MM.1S (cell line): ENCODE data around the gene FOXD1.

ENCODE experiments used
- DNase-seq: peaks from one replicate; pipeline ENCODE4 v3.0.0-alpha.2; 2015
- H2AFZ ChIP-seq: fragments of 300-600 bp; sonication (generic); 2 replicates; pipeline ENCODE4 v1.6.0; 2016; ENCODE audit warnings: antibody characterized with exemption, low read length
- H3F3A ChIP-seq: fragments of 300-600 bp; sonication (generic); 2 replicates; pipeline ENCODE4 v1.6.1; 2016; ENCODE audit warnings: mild to moderate bottlenecking, antibody characterized with exemption, low read length, moderate library complexity, mixed read lengths; ENCODE audit not compliant: insufficient read depth
- H3K27ac ChIP-seq: fragments of 300-600 bp; sonication (generic); 2 replicates; pipeline ENCODE4 v1.5.1; 2016; ENCODE audit warnings: mild to moderate bottlenecking, low read length
- H3K27me3 ChIP-seq: fragments of 300-600 bp; sonication (generic); replicated peaks from 2 replicates; pipeline ENCODE4 v1.6.0; 2016; ENCODE audit warnings: low read length; ENCODE audit not compliant: insufficient read depth
- H3K36me3 ChIP-seq: fragments of 300-600 bp; sonication (generic); replicated peaks from 2 replicates; pipeline ENCODE4 v1.6.1; 2016; ENCODE audit warnings: mild to moderate bottlenecking, low read length, mixed read lengths; ENCODE audit not compliant: insufficient read depth
- H3K4me1 ChIP-seq: fragments of 300-600 bp; sonication (generic); 2 replicates; pipeline ENCODE4 v1.6.1; 2016; ENCODE audit warnings: low read length, mixed read lengths
- H3K4me2 ChIP-seq: fragments of 300-600 bp; sonication (generic); 2 replicates; pipeline ENCODE4 v1.6.0; 2016; ENCODE audit warnings: low read depth, low read length
- H3K4me3 ChIP-seq: fragments of 300-600 bp; sonication (generic); 2 replicates; pipeline ENCODE4 v1.5.1; 2016; ENCODE audit warnings: low read length, mixed read lengths
- H3K79me2 ChIP-seq: fragments of 300-600 bp; sonication (generic); 2 replicates; pipeline ENCODE4 v1.6.1; 2016; ENCODE audit warnings: mixed run types, low read length, mixed read lengths
- H3K9ac ChIP-seq: fragments of 300-600 bp; sonication (generic); 2 replicates; pipeline ENCODE4 v1.6.1; 2016; ENCODE audit warnings: low read length, mixed read lengths
- H3K9me2 ChIP-seq: fragments of 300-600 bp; sonication (generic); replicated peaks from 2 replicates; pipeline ENCODE4 v1.6.1; 2016; ENCODE audit warnings: mild to moderate bottlenecking, low read length, mixed read lengths; ENCODE audit not compliant: insufficient read depth
- H3K9me3 ChIP-seq: fragments of 300-600 bp; sonication (generic); replicated peaks from 2 replicates; pipeline ENCODE4 v1.6.1; 2016; ENCODE audit warnings: mild to moderate bottlenecking, low read length, mixed read lengths; ENCODE audit not compliant: insufficient read depth
- H4K20me1 ChIP-seq: fragments of 300-600 bp; sonication (generic); 2 replicates; pipeline ENCODE4 v1.6.1; 2016; ENCODE audit warnings: mild to moderate bottlenecking, low read length, moderate library complexity, mixed read lengths; ENCODE audit not compliant: insufficient read depth
- EZH2 ChIP-seq: fragments of 300-600 bp; sonication (generic); optimal IDR thresholded peaks from 2 replicates; pipeline ENCODE3; 2017; ENCODE audit warnings: low read depth, mild to moderate bottlenecking, antibody characterized with exemption, low read length, mixed read lengths
- EZH2phosphoT487 ChIP-seq: fragments of 300-600 bp; sonication (generic); IDR thresholded peaks from 2 replicates; pipeline ENCODE4 v1.6.1; 2018; ENCODE audit warnings: antibody characterized with exemption, low read length
- TF ChIP-seq, protein P1 (sequence below): fragments of 300-600 bp; sonication (generic); IDR thresholded peaks from 2 replicates; pipeline ENCODE4 v1.5.1; 2016; ENCODE audit warnings: antibody characterized with exemption, low read length, mixed read lengths

FOXD1 gene

DNA sequence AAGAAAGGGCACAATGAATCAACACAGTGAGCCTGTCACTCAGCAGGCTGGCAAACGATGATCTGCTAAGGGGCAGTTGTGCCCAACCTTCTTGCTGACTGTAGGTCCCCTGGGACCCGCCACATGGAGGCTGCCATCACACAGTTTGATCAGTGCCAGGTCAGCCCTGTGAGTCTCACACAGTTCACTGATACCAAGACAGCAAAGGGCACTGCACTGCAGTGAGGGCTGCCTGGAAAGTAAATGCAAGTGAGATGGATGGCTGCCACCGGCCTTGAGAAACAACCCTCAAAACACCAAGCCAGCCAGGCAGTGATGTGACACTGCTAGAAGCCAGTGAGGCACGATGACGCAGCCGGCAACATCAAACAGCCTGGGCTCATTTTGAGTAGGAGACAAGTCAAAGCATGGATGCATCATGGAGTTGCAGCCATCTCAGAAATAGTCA lies 30.3 kb downstream of the FOXD1 start:
- Histone ChIP-seq H3K4me2 (no peak overlapping the region), H2AFZ (no peak overlapping the region), H3K4me3 (no peak overlapping the region), H3K79me2 (no peaks in the 10 kb centered on the region), H3K27ac (no peak overlapping the region), H3K9me3 (no peaks in the 10 kb centered on the region), H3K4me1 (no peaks in the 10 kb centered on the region), H3F3A (no peaks in the 10 kb centered on the region), H3K9ac (no peak overlapping the region), H3K27me3 (no peaks in the 10 kb centered on the region), H3K36me3 (no peaks in the 10 kb centered on the region), H3K9me2 (no peaks in the 10 kb centered on the region), H4K20me1 (no peaks in the 10 kb centered on the region)
- TF ChIP-seq EZH2phosphoT487 (no peak), EZH2 (no peak)
- TF ChIP-seq, protein P1, sequence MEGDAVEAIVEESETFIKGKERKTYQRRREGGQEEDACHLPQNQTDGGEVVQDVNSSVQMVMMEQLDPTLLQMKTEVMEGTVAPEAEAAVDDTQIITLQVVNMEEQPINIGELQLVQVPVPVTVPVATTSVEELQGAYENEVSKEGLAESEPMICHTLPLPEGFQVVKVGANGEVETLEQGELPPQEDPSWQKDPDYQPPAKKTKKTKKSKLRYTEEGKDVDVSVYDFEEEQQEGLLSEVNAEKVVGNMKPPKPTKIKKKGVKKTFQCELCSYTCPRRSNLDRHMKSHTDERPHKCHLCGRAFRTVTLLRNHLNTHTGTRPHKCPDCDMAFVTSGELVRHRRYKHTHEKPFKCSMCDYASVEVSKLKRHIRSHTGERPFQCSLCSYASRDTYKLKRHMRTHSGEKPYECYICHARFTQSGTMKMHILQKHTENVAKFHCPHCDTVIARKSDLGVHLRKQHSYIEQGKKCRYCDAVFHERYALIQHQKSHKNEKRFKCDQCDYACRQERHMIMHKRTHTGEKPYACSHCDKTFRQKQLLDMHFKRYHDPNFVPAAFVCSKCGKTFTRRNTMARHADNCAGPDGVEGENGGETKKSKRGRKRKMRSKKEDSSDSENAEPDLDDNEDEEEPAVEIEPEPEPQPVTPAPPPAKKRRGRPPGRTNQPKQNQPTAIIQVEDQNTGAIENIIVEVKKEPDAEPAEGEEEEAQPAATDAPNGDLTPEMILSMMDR = no peak
- no peak for DNase-seq

DNA sequence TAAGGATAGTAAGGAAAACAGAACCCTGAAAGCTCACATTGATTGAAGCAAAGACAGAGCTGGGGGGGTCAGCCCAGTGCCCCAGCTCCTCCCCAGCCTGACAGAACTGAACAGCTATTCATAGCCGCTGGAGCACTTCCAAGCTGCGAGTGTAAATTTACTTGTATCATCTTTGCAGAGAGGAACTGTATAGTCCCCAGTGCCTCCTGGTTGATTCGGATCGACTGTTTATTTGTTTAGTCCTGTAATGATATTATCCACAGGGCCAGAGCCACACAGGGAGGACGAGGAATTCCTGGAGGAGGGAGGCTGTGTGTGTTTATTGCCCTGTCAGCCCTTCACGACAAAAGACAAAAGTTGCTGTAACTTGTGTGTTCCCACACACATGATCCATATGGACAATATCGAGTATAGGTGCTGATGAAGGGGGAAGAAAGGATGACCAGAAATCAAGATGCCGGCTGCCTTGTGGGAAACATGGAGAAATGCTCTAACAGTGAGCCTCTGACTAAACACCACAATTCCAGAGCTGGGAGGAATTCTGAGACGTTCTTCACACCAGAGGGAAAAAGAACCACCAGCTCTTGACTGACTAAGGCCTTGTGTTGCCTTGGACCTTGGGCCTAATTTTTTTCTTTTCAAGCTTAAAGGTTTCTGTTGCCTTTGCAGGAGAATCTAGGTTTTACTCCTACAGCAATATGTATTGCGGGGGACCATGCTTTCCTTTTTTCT lies 31.1 kb downstream of the FOXD1 start:
- Histone ChIP-seq H3K4me1 (no peaks in the 10 kb centered on the region), H3K27me3 (no peaks in the 10 kb centered on the region), H3K4me3 (no peak overlapping the region), H3K4me2 (no peak overlapping the region), H3K9me3 (no peaks in the 10 kb centered on the region), H3K9me2 (no peaks in the 10 kb centered on the region), H3K79me2 (no peaks in the 10 kb centered on the region), H4K20me1 (no peaks in the 10 kb centered on the region), H3K27ac (no peak overlapping the region), H3K36me3 (no peaks in the 10 kb centered on the region), H3F3A (no peaks in the 10 kb centered on the region), H3K9ac (no peak overlapping the region), H2AFZ (no peak overlapping the region)
- no peak for DNase-seq
- TF ChIP-seq, protein P1 = no peak
- TF ChIP-seq EZH2 = no peak
- TF ChIP-seq EZH2phosphoT487 = no peak

DNA sequence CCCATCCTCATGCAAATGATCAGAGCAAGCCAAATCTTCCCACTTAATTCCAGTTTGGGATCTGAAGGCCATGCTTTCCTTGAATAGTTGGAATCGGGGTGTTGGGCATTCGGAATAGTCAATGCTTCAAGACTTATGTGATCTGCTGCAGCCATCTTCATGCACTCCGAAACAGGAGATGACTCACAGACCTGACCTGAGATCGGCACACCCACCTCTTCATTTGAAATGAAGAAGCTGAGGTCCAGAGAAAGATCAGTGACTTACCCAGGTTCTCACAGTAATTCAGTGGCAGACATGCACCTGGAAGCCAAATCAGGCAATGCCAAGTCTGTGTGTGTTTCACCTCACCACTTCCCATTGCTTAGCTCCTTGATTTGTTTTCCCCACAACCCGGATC lies 33.0 kb downstream of the FOXD1 start:
- H4K20me1 ChIP-seq = no peaks in the 10 kb centered on the region
- H3K27ac ChIP-seq = no peak overlapping the region
- no peaks in the 10 kb centered on the region for H3K27me3 ChIP-seq
- no peak overlapping the region for H3K4me3 ChIP-seq
- no peak for DNase-seq
- H3K9me2 ChIP-seq = no peaks in the 10 kb centered on the region
- H3K4me1 ChIP-seq = no peaks in the 10 kb centered on the region
- H3K9me3 ChIP-seq = no peaks in the 10 kb centered on the region
- no peak overlapping the region for H3K9ac ChIP-seq
- no peak overlapping the region for H2AFZ ChIP-seq
- H3F3A ChIP-seq = no peaks in the 10 kb centered on the region; the same call in 1 of the 2 replicates
- H3K4me2 ChIP-seq = no peak overlapping the region
- TF ChIP-seq EZH2 (no peak), EZH2phosphoT487 (no peak)
- TF ChIP-seq, protein P1 = no peak
- no peaks in the 10 kb centered on the region for H3K79me2 ChIP-seq
- no peaks in the 10 kb centered on the region for H3K36me3 ChIP-seq
